Hematopoietic multipotent progenitor cell treated with erythropoietin and hydrocortisone succinate and interleukin-3 and kit ligand, for 6 days (in vitro differentiated cells): ENCODE data around the gene PDCD2.
"Not testable (repeated sequence)": the region's sequence is repeated elsewhere in the genome, so short reads cannot be mapped to it uniquely, and the experiment has no call there.

Source experiments
- DNase-seq: peaks from one replicate; pipeline ENCODE4 v3.0.0-alpha.2; 2015

PDCD2 gene

GRCh38 chr6:170545405-170545804 lies 39.0 kb downstream of the PDCD2 start:
- DNase-seq, result no peak

DNA sequence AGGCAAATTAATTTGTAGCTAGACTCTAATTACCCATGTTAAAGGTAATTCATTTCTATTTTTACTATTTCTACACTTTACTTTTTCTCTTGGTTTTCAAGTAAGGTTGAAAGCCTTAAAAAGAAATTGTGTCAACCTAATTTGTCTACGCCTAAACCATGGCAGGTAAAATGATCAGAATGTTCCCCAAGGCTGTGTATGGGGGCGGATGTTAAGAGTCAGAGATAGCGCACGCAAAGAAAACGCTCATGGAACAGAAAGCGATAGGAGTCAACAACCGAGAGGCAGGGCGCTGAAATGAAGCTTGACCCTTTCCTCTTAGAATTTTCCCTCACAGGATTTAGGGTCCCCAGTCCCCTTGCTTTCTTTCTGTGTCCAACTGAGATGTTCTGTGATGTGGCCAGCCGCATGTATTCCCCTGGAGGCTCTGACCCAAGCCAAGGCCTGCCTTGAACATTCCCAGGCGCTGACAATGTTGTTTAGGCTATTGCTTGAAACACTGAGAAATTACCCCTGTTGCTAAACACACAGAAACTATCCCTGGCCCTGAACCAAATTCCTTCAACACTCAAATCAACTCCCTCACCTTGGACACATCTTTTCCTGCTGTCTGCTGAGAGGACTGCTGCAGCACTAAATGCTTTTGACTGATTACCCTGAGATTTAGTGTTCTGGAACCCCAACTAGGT lies 42.3 kb downstream of the PDCD2 start:
- DNase-seq, result no peak

DNA sequence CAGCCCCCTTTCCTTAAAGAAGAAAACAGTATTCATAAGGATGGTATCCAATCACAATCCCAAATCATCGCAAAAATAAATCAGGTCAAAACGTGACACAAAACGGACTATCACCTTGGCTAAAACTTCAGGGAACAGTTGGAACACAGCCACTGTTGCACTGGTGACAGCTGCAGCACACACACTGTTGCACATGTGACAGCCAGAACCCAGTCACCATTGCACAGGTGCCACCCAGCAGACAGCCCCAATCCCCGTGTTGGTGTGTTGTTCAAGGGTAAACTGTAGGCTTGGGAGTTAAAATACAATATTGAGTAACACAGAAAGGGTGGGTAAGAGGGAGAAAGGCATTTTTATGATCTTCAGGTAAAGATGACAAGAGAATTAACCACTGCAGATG lies 47.1 kb downstream of the PDCD2 start:
- no peak for DNase-seq

GRCh38 chr6:170536671-170537070 lies 47.8 kb downstream of the PDCD2 start:
- no peak for DNase-seq

DNA sequence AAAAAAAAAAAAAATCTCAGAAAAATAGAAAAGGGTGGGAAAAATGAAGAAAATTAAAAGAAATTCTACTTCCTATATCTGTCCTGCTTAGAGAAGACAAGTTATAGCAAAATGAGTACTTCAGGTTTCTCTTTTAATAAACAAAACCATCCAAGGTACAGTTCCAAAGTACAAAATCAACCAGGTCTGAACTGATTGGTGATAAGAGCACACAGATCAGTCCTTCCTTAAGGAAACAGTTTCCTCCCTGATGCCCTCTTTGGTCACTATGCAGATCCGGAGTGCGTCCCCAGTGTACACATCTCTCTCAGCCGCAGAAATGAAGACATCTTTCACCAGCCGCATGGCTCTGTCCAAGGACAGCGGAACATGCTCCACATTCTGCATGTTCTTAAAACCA lies 49.4 kb downstream of the PDCD2 start:
- DNase-seq, result no peak

DNA sequence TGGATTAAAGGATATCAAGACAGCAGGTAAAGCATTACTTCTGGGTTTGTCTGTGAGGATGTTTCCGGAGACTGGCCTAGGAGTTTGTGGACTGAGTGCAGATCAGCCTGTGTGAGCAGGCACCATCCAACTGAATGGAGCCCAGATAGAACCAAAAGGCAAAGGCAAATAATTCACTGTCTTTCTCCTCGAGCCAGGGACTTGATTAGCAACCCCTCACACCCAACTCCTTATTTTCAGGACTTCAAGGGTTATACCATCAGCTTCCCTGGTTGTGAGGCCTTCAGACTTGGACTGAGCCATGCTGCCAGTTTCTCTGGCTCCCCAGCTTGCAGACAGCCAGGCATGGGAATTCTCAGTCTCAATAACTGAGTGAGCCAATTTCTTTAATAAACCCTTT lies 50.6 kb downstream of the PDCD2 start:
- DNase-seq, result no peak

- no peak for DNase-seq
These were observed 51.5 kb downstream of the PDCD2 start for GRCh38 chr6:170532867-170533488.

- peak; percentile 87 for DNase-seq
These were observed 54.5 kb downstream of the PDCD2 start for GRCh38 chr6:170529839-170530469.

DNA sequence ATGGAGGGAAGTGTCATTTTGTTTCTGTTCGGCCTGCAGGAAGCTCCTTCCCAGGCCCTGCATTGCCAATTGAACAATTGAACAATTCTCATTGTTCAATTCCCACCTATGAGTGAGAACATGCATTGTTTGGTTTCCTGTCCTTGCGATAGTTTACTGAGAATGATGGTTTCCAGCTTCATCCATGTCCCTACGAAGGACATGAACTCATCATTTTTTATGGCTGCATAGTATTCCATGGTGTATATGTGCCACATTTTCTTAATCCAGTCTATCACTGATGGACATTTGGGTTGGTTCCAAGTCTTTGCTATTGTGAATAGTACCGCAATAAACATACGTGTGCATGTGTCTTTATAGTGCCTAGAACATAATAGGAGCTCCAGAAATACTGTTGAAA lies 56.4 kb downstream of the PDCD2 start:
- not testable (repeated sequence) for DNase-seq

DNA sequence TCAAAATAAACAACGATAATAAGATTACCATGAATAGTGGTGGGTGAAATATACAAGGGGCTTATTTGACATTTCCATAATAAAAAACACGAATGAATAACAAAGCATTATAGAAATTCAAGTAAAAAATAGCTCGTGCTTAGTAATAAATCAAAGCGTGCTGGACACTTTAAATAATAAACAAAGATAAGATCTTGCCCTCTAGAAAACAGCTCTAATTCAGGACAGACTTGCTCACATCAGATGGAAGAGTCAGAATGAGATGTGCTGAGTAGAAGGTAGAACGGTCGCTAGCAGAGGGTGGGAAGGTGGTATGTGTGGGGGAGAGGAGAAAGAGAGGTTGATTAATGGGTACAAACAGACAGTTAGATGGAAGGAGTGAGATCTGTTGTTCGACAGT lies 58.6 kb downstream of the PDCD2 start:
- DNase-seq, result no peak
